Ovary (tissue), 9 donors: ENCODE data around the gene LRMDA. TPM values are rescaled to one million over a fixed set of nuclear protein-coding genes. Genes with fewer than 3 reads are reported as not detected.

Source experiments
- DNase-seq, 5 donors: peaks; one replicate each; pipeline ENCODE4 v3.0.0-alpha.2; 2019 to 2020
- H3K27ac ChIP-seq, 2 donors: fragments of 200-600 bp; one replicate each; pipeline versions ENCODE4 v1.5.1 to v1.8.0; 2019 to 2022
- H3K27me3 ChIP-seq: fragments of 200-600 bp; one replicate; pipeline ENCODE4 v1.8.0; 2022
- H3K36me3 ChIP-seq: fragments of 200-600 bp; sonication (generic); one replicate; pipeline ENCODE4 v1.5.1; 2019
- H3K4me1 ChIP-seq: one replicate; pipeline ENCODE4 v1.8.1; 2013; ENCODE audit warnings: mild to moderate bottlenecking, moderate library complexity; ENCODE audit not compliant: insufficient read depth
- H3K4me3 ChIP-seq: fragments of 200-600 bp; sonication (generic); one replicate; pipeline ENCODE4 v1.5.1; 2017
- H3K9me3 ChIP-seq, 2 donors: fragments of 200-600 bp in 1 of 2; sonication (generic) in 1 of 2; one replicate each; pipeline versions ENCODE4 v1.5.1 to v1.8.1; 2013 to 2019; ENCODE audit warnings: mild to moderate bottlenecking in 1 of 2, moderate library complexity in 1 of 2
- EP300 ChIP-seq: sonication (generic); formaldehyde crosslinking; IDR thresholded peaks from one replicate; pipeline ENCODE4 v1.6.1; 2017; ENCODE audit warnings: antibody characterized with exemption
- POLR2A ChIP-seq: fragments of 450-650 bp; IDR thresholded peaks from one replicate; pipeline ENCODE4 v1.6.1; 2017; ENCODE audit warnings: antibody characterized with exemption, mild to moderate bottlenecking, moderate library complexity
- WGBS, 3 donors: extraction: QIAGEN DNeasy Blood & Tissue Kit in 1 of 3; methylation state at CpG; one replicate each; pipeline versions ENCODE4 v1.1.5 to v1.1.7; 2013 to 2017; 5-methylcytosine and 5-hydroxymethylcytosine counted together
- intact Hi-C, 4 donors: fragments of 100-400 bp; cut with DNase I; formaldehyde crosslinking; loops; one replicate each; pipeline versions ENCODE4 v1.11.0 to v1.15.1; 2022 to 2023
- polyA plus RNA-seq, 2 donors: library from polyadenylated mRNA; stranded (reverse); fragments of 200-250 nt in 1 of 2; fragments of 350-450 nt in 1 of 2; fragmentation: Illumina TruSeq in 1 of 2; extraction: RNeasy Lipid Tissue Mini Kit (QIAGEN cat#74804) in 1 of 2; gene quantifications; one replicate each; pipeline ENCODE4 v1.2.3, GENCODE V29; 2013 to 2014
- total RNA-seq, 7 donors: library from RNA; depleted of rRNA in 2 of 7; stranded (reverse); fragments of >200 nt in 2 of 7; fragmentation: NEBNext Ultra II Directional in 3 of 7; extraction: Animal tissue kit (Norgen Biotek cat#: 25700) in 3 of 7; gene quantifications; one replicate each; pipeline versions ENCODE4 v1.1.0 to v1.2.4, GENCODE V29; 2016 to 2023
- TF ChIP-seq, protein P1 (sequence below), 3 donors: fragments of 450-650 bp in 2 of 3; fragments of 200-600 bp in 1 of 3; IDR thresholded peaks; one replicate each; pipeline versions ENCODE4 v1.5.1 to v1.8.0; 2016 to 2022; ENCODE audit warnings: antibody characterized with exemption in 3 of 3, mild to moderate bottlenecking in 1 of 3
- donor health status: DM: no; HTN: no; CAD: no; lungs with moderate emphysema.
- donor health status: DM: no; HTN: no; CAD: no.
- donor health status: Bipolar disorder and iron deficiency.
- donor health status: DM: yes; HTN: yes; CAD: no.
- donor health status: DM: no; HTN: no; CAD: no.
- donor health status: DM: yes; HTN: yes; CAD: no.

The LRMDA gene
- total and polyA plus RNA-seq, 9 donors, result 14.8 to 30.7 (median 22.9) TPM

DNA sequence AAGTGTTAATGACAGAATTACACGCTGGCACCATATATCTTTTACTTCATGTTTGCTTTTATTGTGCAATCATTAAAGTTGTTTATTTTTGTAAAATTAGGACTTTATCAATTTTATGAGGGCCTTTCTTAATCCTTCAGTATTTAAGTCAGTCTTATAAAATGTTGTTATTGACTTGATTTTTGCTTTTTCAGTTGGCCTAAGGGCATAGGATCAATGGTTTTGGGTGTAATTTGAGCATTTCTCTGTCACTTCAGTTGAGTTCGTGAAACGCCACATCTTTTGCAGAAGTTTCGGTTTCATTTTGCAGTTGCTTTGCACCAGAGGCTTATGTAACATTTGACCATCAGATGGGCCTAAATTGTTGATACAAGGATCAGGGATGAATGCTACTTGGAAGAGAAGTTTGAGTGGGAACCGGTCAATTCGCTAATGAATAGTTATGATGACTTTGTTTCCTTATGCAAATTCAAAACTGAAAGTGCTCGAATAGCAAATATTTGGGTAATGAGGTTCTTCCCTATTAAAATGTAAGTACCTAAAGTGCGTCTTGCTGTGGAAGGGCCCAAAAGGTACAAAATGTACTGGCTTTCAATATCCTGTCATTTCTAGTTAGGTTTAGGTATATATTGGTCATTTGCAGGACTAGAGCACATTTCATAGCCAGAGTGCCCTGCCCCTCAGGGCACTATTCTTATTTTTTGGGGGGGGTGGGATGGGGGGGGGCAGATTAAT lies 340.9 kb downstream of the LRMDA start:
- TF ChIP-seq POLR2A, result no peak
- Histone ChIP-seq H3K4me3 (peak overlapping the region; percentile 33), H3K9me3 (no peaks in the 10 kb centered on the region), H3K36me3 (no peaks in the 10 kb centered on the region), H3K27ac (peak overlapping the region; percentile 41 to 54), H3K27me3 (no peaks in the 10 kb centered on the region), H3K4me1 (peaks cover 9% of the 10 kb centered on the region)
- intact Hi-C loops, result no loop called here
- DNase-seq, result no peak
- WGBS, 3 donors, result 8 to 23% (median 10%) methylated on average over 8 of the region's 8 CpGs

DNA sequence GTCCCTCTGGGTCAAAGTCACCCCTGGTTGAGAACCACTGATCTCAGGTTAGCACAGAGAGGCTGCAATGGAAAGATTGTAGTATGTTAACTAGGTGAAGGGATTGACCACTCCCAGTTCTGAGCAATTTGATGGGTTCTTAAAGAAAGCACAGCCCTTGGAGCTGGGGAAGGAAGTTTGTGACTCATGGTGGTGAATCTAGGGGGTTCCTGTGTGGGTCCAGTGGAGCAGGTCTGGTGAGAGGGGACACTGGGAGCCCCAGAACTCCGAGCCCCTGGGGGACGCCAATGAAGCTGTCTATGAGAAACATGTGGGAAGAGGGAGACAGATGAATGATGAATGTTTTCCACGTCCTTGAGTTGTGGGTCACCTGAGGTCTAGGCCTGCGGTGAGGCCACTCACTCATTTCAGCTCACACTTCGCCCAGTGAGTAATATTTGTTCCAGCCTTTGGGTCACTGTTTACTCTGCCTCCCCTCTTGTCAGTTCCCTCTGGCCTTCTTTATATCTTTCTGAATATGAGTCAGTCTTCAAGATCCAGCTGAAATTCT lies 341.9 kb downstream of the LRMDA start:
- Histone ChIP-seq H3K27ac (peak overlapping the region; percentile 39 to 54), H3K9me3 (no peaks in the 10 kb centered on the region), H3K36me3 (no peaks in the 10 kb centered on the region), H3K27me3 (no peaks in the 10 kb centered on the region), H3K4me3 (no peak overlapping the region), H3K4me1 (peaks cover 9% of the 10 kb centered on the region)
- TF ChIP-seq POLR2A (no peak), EP300 (no peak)
- DNase-seq, result peak in 3 of 5 donors; percentile 32 to 46 (median 44)
- 58 to 67% (median 66%) methylated on average over 5 of the region's 5 CpGs for WGBS, 3 donors
- intact Hi-C loops, result no loop called here

DNA sequence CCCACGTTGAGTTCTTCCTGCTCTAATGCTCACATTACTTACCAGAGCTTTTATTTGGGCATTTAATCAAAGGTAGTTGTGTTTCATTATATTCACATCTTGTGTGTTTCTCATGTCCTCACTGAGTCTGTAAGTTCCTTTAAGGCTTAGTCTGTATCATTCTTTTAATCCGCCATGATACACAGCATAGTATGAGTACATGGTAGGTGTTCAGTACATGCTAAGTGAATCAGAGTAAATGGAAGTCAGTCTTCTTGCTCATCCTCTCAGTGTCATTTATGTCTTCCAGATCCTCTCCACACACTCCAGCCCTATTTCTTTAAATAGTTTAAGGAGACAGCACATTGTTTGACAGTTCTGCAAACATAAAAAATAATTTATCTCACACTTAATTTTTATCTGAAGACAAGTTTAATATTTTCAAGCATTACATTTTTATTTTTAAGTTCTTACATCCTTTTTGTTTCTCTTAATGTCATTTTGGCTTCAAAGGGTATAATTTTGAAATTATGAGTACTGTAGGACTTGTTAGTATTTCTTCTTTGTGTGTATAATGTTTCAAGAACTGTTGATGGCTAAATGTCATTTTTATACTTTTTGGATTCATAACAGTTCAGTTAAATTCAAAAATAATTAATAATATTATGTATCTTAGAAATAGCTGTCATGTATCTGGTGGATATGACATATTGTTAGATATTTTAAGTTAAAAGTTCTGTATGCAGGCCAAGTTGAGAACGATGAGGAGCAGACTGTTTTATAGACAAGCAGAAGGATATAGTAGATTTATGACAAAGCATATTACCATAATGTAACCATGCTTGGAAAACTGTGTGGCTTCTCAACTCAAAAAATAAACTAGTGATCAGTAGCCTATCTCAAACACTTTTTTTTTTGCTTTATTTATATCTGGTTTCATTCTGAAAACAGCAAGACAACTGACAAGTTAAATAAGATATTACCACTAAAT lies 342.7 kb downstream of the LRMDA start:
- 47 to 54% (median 52%) methylated on average over 3 of the region's 3 CpGs for WGBS, 3 donors
- peaks cover 9% of the 10 kb centered on the region for H3K4me1 ChIP-seq
- no peaks in the 10 kb centered on the region for H3K27me3 ChIP-seq
- H3K4me3 ChIP-seq, result no peak overlapping the region
- H3K27ac ChIP-seq, result peak overlapping the region in 1 of 2 donors; percentile 54
- no peak for DNase-seq
- H3K9me3 ChIP-seq, result no peaks in the 10 kb centered on the region
- no peaks in the 10 kb centered on the region for H3K36me3 ChIP-seq
- intact Hi-C loops, result no loop called here
- no peak for TF ChIP-seq EP300
- TF ChIP-seq, protein P1, sequence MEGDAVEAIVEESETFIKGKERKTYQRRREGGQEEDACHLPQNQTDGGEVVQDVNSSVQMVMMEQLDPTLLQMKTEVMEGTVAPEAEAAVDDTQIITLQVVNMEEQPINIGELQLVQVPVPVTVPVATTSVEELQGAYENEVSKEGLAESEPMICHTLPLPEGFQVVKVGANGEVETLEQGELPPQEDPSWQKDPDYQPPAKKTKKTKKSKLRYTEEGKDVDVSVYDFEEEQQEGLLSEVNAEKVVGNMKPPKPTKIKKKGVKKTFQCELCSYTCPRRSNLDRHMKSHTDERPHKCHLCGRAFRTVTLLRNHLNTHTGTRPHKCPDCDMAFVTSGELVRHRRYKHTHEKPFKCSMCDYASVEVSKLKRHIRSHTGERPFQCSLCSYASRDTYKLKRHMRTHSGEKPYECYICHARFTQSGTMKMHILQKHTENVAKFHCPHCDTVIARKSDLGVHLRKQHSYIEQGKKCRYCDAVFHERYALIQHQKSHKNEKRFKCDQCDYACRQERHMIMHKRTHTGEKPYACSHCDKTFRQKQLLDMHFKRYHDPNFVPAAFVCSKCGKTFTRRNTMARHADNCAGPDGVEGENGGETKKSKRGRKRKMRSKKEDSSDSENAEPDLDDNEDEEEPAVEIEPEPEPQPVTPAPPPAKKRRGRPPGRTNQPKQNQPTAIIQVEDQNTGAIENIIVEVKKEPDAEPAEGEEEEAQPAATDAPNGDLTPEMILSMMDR (IDR thresholded peaks at IDR 0.05), result no peak
- TF ChIP-seq POLR2A, result no peak

DNA sequence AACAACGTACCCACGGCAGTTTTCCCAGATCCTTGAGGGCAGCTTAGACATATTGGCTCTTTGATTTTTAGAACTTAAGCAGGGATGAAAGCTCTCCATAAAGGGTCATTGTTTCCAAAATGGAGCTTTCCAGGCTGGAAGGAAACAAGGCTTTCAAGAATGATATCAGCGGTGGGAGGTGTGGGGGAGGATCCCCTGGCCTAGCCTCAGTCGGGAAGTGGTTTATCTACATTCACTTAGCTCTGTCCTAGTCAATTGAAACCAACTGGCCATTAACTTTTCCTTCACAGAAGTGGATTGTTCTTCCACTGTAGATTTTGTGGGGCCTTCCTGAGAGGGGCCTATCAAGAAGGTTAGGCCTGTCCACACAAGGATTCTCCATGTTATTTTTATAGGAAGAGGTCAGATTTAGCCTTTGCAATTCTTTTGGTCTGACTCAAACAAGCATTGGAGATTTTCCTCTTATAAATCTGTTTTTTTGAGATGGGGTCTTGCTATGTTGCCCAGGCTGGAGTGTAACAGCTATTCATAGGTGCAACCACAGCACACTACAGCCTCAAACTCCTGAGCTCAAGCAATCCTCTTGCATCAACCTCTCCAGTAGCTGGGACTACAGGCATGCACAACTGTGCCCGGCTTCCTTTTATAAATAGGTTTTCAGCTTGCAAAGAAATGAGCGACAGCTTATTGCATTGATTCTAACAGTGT lies 343.5 kb downstream of the LRMDA start:
- no peaks in the 10 kb centered on the region for H3K27me3 ChIP-seq
- H3K4me1 ChIP-seq, result peaks cover 9% of the 10 kb centered on the region
- no peaks in the 10 kb centered on the region for H3K36me3 ChIP-seq
- peak; percentile 36 to 54 (median 50) for DNase-seq
- H3K27ac ChIP-seq, result peak overlapping the region in 1 of 2 donors; percentile 4
- 42 to 47% (median 47%) methylated on average over 6 of the region's 6 CpGs for WGBS, 3 donors
- no peak overlapping the region for H3K4me3 ChIP-seq
- TF ChIP-seq POLR2A, result no peak
- TF ChIP-seq, protein P1 (IDR thresholded peaks at IDR 0.05), result no peak
- TF ChIP-seq EP300, result no peak
- H3K9me3 ChIP-seq, result no peaks in the 10 kb centered on the region
- intact Hi-C loops, result no loop called here
